Calu3 (cell line): ENCODE data around the gene ZNF282. TPM values are rescaled to one million over a fixed set of nuclear protein-coding genes. Genes with fewer than 3 reads are reported as not detected.

Experiments
- BruUV-seq: library from RNA; stranded (reverse); fragments of 400-500 nt; replicated peaks from 2 replicates; lab custom pipeline; 2021; lab: Mats Ljungman, UMichigan
- CTCF ChIA-PET: fragments of 300-600 bp; sonication (Branson Sonifier 250); formaldehyde crosslinking; loops from one replicate; lab custom pipeline; 2022; ENCODE audit warnings: antibody characterized with exemption; lab: Charles Lee
- DNase-seq: peaks from one replicate; pipeline ENCODE4 v3.0.0; 2022
- H3K27ac Mint-ChIP-seq: one replicate; pipeline ENCODE4 v1.8.0; 2022; ENCODE audit warnings: mixed read lengths; ENCODE audit not compliant: unreplicated experiment
- H3K27me3 Mint-ChIP-seq: one replicate; pipeline ENCODE4 v1.8.0; 2022; ENCODE audit warnings: mixed read lengths; ENCODE audit not compliant: unreplicated experiment
- H3K36me3 Mint-ChIP-seq: one replicate; pipeline ENCODE4 v1.8.0; 2022; ENCODE audit warnings: mild to moderate bottlenecking, moderate library complexity, mixed read lengths; ENCODE audit not compliant: insufficient read depth, unreplicated experiment
- H3K4me1 Mint-ChIP-seq: one replicate; pipeline ENCODE4 v1.8.0; 2022; ENCODE audit warnings: mild to moderate bottlenecking, low read depth, mixed read lengths; ENCODE audit not compliant: unreplicated experiment
- H3K4me3 Mint-ChIP-seq: one replicate; pipeline ENCODE4 v1.8.0; 2022; ENCODE audit warnings: mild to moderate bottlenecking, low read depth, moderate library complexity, mixed read lengths; ENCODE audit not compliant: unreplicated experiment
- H3K9me3 Mint-ChIP-seq: one replicate; pipeline ENCODE4 v1.8.0; 2022; ENCODE audit warnings: low read depth, mixed read lengths; ENCODE audit not compliant: unreplicated experiment
- intact Hi-C: fragments of 100-400 bp; cut with micrococcal nuclease; formaldehyde crosslinking; loops from one replicate; pipeline ENCODE4 v1.10.0; 2022; ENCODE audit not compliant: unreplicated experiment
- total RNA-seq: library from RNA; stranded (reverse); gene quantifications from 2 replicates; pipeline ENCODE4 v1.2.3, GENCODE V29; 2022
- TF ChIP-seq, protein P1 (sequence below): fragments of 200-600 bp; IDR thresholded peaks from one replicate; pipeline ENCODE4 v1.8.0; 2022; ENCODE audit warnings: antibody characterized with exemption; ENCODE audit not compliant: unreplicated experiment

Gene ZNF282
- total RNA-seq, 1 experiment from 2014 or later: 45.2 TPM

DNA sequence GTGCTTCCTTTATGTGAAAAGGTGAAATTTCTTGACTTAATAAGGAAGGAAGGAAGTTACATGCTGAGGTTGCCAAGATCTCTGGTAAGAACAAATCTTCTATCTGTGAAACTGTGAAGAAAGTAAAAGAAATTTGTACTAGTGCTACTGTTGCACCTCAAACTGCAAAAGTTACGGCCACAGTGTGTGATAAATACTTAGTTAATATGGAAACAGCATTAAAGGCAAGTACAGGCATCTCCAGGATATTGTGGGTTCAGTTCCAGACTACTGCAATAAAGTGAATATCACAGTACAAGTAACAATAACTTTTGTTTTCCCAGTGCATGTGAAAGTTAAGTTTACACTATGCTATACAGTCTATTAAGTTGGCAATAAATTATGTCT is 22.8 kb upstream of the ZNF282 start:
- Mint-ChIP-seq H3K36me3 (peaks cover 39% of the 10 kb centered on the region), H3K4me3 (no peak overlapping the region), H3K27me3 (no peaks in the 10 kb centered on the region), H3K9me3 (no peaks in the 10 kb centered on the region), H3K4me1 (no peaks in the 10 kb centered on the region), H3K27ac (no peak overlapping the region)
- intact Hi-C loops: no loop called here
- DNase-seq: no peak
- CTCF ChIA-PET: no interaction called here
- no TSS peak for BruUV-seq
- TF ChIP-seq, protein P1, sequence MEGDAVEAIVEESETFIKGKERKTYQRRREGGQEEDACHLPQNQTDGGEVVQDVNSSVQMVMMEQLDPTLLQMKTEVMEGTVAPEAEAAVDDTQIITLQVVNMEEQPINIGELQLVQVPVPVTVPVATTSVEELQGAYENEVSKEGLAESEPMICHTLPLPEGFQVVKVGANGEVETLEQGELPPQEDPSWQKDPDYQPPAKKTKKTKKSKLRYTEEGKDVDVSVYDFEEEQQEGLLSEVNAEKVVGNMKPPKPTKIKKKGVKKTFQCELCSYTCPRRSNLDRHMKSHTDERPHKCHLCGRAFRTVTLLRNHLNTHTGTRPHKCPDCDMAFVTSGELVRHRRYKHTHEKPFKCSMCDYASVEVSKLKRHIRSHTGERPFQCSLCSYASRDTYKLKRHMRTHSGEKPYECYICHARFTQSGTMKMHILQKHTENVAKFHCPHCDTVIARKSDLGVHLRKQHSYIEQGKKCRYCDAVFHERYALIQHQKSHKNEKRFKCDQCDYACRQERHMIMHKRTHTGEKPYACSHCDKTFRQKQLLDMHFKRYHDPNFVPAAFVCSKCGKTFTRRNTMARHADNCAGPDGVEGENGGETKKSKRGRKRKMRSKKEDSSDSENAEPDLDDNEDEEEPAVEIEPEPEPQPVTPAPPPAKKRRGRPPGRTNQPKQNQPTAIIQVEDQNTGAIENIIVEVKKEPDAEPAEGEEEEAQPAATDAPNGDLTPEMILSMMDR: no peak

DNA sequence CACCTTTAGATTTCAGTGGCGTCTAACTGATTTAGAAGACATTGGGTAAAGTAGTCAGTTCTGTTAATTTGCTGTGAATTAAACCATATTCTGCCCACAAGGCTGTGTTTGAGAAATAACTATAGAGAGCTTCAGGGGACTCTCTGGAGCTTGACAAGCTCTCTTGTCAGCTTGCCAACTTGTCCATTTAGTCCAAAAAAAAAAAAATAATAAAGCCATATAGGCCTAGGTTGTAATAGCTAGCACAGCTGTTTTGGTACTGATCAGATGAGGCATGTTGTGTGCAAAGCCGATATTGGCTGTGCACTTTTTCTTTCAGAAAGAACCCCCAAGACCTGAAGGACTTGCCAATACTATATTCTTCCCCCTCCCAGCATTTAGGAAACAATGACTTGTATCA is 20.2 kb upstream of the ZNF282 start:
- CTCF ChIA-PET: no interaction called here
- intact Hi-C loops: no loop called here
- BruUV-seq: no TSS peak
- TF ChIP-seq, protein P1: no peak
- Mint-ChIP-seq H3K4me3 (no peak overlapping the region), H3K36me3 (peaks cover 33% of the 10 kb centered on the region), H3K9me3 (no peaks in the 10 kb centered on the region), H3K27ac (no peak overlapping the region), H3K4me1 (no peaks in the 10 kb centered on the region), H3K27me3 (no peaks in the 10 kb centered on the region)
- DNase-seq: no peak

- no peaks in the 10 kb centered on the region for H3K27me3 Mint-ChIP-seq
- DNase-seq: no peak
- intact Hi-C loops: no loop called here
- no peaks in the 10 kb centered on the region for H3K4me1 Mint-ChIP-seq
- H3K9me3 Mint-ChIP-seq: no peaks in the 10 kb centered on the region
- CTCF ChIA-PET: no interaction called here
- no peak overlapping the region for H3K27ac Mint-ChIP-seq
- no TSS peak for BruUV-seq
- no peak overlapping the region for H3K4me3 Mint-ChIP-seq
- peaks cover 36% of the 10 kb centered on the region for H3K36me3 Mint-ChIP-seq
- TF ChIP-seq, protein P1: no peak
Measured at GRCh38 chr7:149179241-149179640, 16.1 kb upstream of the ZNF282 start.

DNA sequence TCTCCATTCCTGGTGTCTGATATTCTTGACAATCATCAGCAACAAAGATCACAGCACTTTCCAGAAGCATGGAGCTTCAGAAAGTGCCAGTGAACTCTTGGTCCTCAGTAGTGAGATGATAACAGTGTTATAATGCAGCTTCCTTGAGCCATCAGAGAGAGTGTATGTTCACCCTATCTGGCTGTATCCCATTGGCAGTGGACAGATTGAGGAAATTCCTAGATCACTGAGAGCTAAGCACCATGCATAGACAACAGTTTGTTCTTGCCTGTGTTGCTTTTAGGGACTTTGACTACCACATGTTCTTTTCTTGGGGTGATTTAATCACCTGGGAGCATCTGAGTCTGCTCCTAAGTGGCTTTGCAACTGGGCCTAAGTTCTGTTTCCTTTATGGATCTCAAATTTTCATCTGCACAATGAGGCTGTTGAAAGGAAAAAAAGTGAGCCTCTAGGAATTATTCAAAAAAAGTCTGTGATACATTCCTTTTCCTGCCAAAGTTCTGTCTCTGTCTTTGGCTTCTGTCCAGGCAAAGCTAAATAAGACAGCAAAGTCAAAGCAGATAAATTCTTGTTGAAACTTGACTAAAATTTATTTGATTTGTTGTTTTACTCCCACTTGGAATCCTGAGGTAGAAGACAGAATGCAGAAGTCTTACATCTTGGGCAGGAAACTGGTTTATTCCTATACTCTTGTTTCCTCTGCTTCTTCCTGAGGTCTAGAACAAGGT is 14.5 kb upstream of the ZNF282 start:
- DNase-seq: no peak
- Mint-ChIP-seq H3K4me1 (no peaks in the 10 kb centered on the region), H3K27me3 (no peaks in the 10 kb centered on the region), H3K36me3 (peaks cover 30% of the 10 kb centered on the region), H3K9me3 (no peaks in the 10 kb centered on the region), H3K4me3 (no peak overlapping the region), H3K27ac (no peak overlapping the region)
- TF ChIP-seq, protein P1: no peak
- CTCF ChIA-PET: no interaction called here
- intact Hi-C loops: no loop called here
- no TSS peak for BruUV-seq
